WTC11 (cell line): ENCODE data around the gene KCNC3.

Experiments used
- GRHL2 ChIP-seq: fragments of 250-450 bp; sonication (Bioruptor Pico); IDR thresholded peaks from 2 replicates; pipeline ENCODE4 v1.8.0; 2022; ENCODE audit warnings: mild to moderate bottlenecking, moderate library complexity; ENCODE audit not compliant: insufficient replicate concordance, severe bottlenecking
- JUN ChIP-seq: sonication (generic); formaldehyde crosslinking; IDR thresholded peaks from 2 replicates; pipeline ENCODE4 v1.8.0; 2023; ENCODE audit warnings: mild to moderate bottlenecking, missing genetic modification reagents
- NFYB ChIP-seq: sonication (generic); formaldehyde crosslinking; conservative IDR thresholded peaks from 2 replicates; pipeline ENCODE4 v1.8.0; 2022; ENCODE audit warnings: low read depth, missing genetic modification reagents
- RELA ChIP-seq: sonication (generic); formaldehyde crosslinking; IDR thresholded peaks from 2 replicates; pipeline ENCODE4 v1.8.1; 2022; ENCODE audit warnings: missing genetic modification reagents, mild to moderate bottlenecking, borderline replicate concordance
- SMAD3 ChIP-seq: sonication (generic); formaldehyde crosslinking; IDR thresholded peaks from 2 replicates; pipeline ENCODE4 v1.8.0; 2022; ENCODE audit warnings: missing genetic modification reagents, mild to moderate bottlenecking, borderline replicate concordance
- SP1 ChIP-seq: sonication (generic); formaldehyde crosslinking; conservative IDR thresholded peaks from 2 replicates; pipeline ENCODE4 v1.8.1; 2022; ENCODE audit warnings: missing genetic modification reagents
- TCF7 ChIP-seq: sonication (generic); formaldehyde crosslinking; IDR thresholded peaks from 2 replicates; pipeline ENCODE4 v1.8.0; 2022; ENCODE audit warnings: mild to moderate bottlenecking, low read depth, missing genetic modification reagents, moderate library complexity
- TP53 ChIP-seq: sonication (generic); formaldehyde crosslinking; IDR thresholded peaks from 2 replicates; pipeline ENCODE4 v1.8.1; 2023; ENCODE audit warnings: mild to moderate bottlenecking, missing genetic modification reagents
- ZNF281 ChIP-seq: sonication (generic); formaldehyde crosslinking; IDR thresholded peaks from 2 replicates; pipeline ENCODE4 v1.8.0; 2023; ENCODE audit warnings: mild to moderate bottlenecking, missing genetic modification reagents
- TF ChIP-seq, protein P1 (sequence below): fragments of 200-600 bp; IDR thresholded peaks from 2 replicates; pipeline ENCODE4 v1.8.0; 2022; ENCODE audit warnings: antibody characterized with exemption
- TF ChIP-seq, protein P2 (sequence below): sonication (generic); formaldehyde crosslinking; IDR thresholded peaks from 2 replicates; pipeline ENCODE4 v1.8.1; 2022; ENCODE audit warnings: low read depth, mild to moderate bottlenecking, moderate library complexity, missing genetic modification reagents, borderline replicate concordance

- no peak for TF ChIP-seq SMAD3 (CRISPR knock-in tag)
- TF ChIP-seq, protein P1, sequence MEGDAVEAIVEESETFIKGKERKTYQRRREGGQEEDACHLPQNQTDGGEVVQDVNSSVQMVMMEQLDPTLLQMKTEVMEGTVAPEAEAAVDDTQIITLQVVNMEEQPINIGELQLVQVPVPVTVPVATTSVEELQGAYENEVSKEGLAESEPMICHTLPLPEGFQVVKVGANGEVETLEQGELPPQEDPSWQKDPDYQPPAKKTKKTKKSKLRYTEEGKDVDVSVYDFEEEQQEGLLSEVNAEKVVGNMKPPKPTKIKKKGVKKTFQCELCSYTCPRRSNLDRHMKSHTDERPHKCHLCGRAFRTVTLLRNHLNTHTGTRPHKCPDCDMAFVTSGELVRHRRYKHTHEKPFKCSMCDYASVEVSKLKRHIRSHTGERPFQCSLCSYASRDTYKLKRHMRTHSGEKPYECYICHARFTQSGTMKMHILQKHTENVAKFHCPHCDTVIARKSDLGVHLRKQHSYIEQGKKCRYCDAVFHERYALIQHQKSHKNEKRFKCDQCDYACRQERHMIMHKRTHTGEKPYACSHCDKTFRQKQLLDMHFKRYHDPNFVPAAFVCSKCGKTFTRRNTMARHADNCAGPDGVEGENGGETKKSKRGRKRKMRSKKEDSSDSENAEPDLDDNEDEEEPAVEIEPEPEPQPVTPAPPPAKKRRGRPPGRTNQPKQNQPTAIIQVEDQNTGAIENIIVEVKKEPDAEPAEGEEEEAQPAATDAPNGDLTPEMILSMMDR = no peak
- TF ChIP-seq TCF7 (CRISPR knock-in tag) = no peak
- TF ChIP-seq JUN (CRISPR knock-in tag) = no peak
- TF ChIP-seq SP1 (CRISPR knock-in tag) = no peak
- TF ChIP-seq, protein P2, sequence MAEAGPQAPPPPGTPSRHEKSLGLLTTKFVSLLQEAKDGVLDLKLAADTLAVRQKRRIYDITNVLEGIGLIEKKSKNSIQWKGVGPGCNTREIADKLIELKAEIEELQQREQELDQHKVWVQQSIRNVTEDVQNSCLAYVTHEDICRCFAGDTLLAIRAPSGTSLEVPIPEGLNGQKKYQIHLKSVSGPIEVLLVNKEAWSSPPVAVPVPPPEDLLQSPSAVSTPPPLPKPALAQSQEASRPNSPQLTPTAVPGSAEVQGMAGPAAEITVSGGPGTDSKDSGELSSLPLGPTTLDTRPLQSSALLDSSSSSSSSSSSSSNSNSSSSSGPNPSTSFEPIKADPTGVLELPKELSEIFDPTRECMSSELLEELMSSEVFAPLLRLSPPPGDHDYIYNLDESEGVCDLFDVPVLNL = no peak
- TF ChIP-seq TP53 (CRISPR knock-in tag) = no peak
- no peak for TF ChIP-seq ZNF281 (CRISPR knock-in tag)
- no peak for TF ChIP-seq RELA (CRISPR knock-in tag)
- no peak for TF ChIP-seq GRHL2
- no peak for TF ChIP-seq NFYB
Observed at GRCh38 chr19:50286443-50286842, 42.7 kb downstream of the KCNC3 start.
